Measurements from ENCODE around the gene TTC6. TPM values are rescaled to one million over a fixed set of nuclear protein-coding genes. Genes with fewer than 3 reads are reported as not detected.
"Not testable (repeated sequence)": the region's sequence is repeated elsewhere in the genome, so short reads cannot be mapped to it uniquely, and the experiment has no call there.

Gene TTC6
- not detected for polyA plus RNA-seq (2013, experiment 1 of 2; ENCODE audit: insufficient read length)
- polyA plus RNA-seq (2013, experiment 2 of 2; ENCODE audit: insufficient read length): not detected

GRCh38 chr14:37594971-37595808 lies at the start of gene TTC6, which contains the start of gene FOXA1:
Gene TTC6, plus strand, starts transcription at chr14:37595629. Its CDS starts 26,436 bp downstream, at chr14:37622065.
Gene FOXA1, minus strand, starts transcription at chr14:37595249. Its CDS starts 277 bp downstream, at chr14:37594972.
- peak; percentile 28 for DNase-seq

GRCh38 chr14:37546621-37547447 lies 48.6 kb upstream of the TTC6 start:
- DNase-seq: peak; percentile 36

- DNase-seq: peak; percentile 80
These were observed 44.9 kb upstream of the TTC6 start for GRCh38 chr14:37550511-37550910.

GRCh38 chr14:37551119-37551518 lies 44.3 kb upstream of the TTC6 start:
- no peak for DNase-seq

- DNase-seq: no peak
These were observed 41.4 kb upstream of the TTC6 start for GRCh38 chr14:37553935-37554550.

- DNase-seq: not testable (repeated sequence)
These were observed 39.8 kb upstream of the TTC6 start for GRCh38 chr14:37555596-37555995.

GRCh38 chr14:37558740-37559139 lies 36.7 kb upstream of the TTC6 start:
- no peak for DNase-seq

GRCh38 chr14:37559386-37559785 lies 36.0 kb upstream of the TTC6 start:
- peak; percentile 27 for DNase-seq

- no peak for DNase-seq
These were observed 32.2 kb upstream of the TTC6 start for GRCh38 chr14:37563189-37563588.

- no peak for DNase-seq
These were observed 29.9 kb upstream of the TTC6 start for GRCh38 chr14:37565550-37565949.

GRCh38 chr14:37566811-37567371 lies 28.5 kb upstream of the TTC6 start:
- no peak for DNase-seq

- no peak for DNase-seq
These were observed 25.7 kb upstream of the TTC6 start for GRCh38 chr14:37569729-37570128.

GRCh38 chr14:37571391-37571790 lies 24.0 kb upstream of the TTC6 start:
- no peak for DNase-seq

GRCh38 chr14:37573356-37573755 lies 22.1 kb upstream of the TTC6 start:
- peak; percentile 39 for DNase-seq

- DNase-seq: no peak
These were observed 16.2 kb upstream of the TTC6 start for GRCh38 chr14:37579274-37579673.

- DNase-seq: no peak
These were observed 15.3 kb upstream of the TTC6 start for GRCh38 chr14:37580146-37580545.

- no peak for DNase-seq
These were observed 11.8 kb upstream of the TTC6 start for GRCh38 chr14:37583358-37584210.

- DNase-seq: no peak
These were observed 11.0 kb upstream of the TTC6 start for GRCh38 chr14:37584211-37585100.

GRCh38 chr14:37585101-37585511 lies 10.3 kb upstream of the TTC6 start:
- DNase-seq: no peak
